Cardiac fibroblast (primary cell): Measurements from ENCODE around the gene SYNE2.

Experiments
- DNase-seq, 2 donors: peaks; one replicate each; pipeline versions ENCODE4 v3.0.0 to v3.0.0-alpha.2; 2010; ENCODE audit warnings: low read depth in 2 of 2
- H3K4me3 ChIP-seq, 2 donors: replicated peaks in 1 of 2; 1 replicate in 1 of 2; 2 replicates in 1 of 2; pipeline ENCODE4 v1.5.1; 2011; ENCODE audit warnings: low read depth in 2 of 2, low read length in 2 of 2, mild to moderate bottlenecking in 2 of 2, moderate library complexity in 1 of 2
- TF ChIP-seq, protein P1 (sequence below): IDR thresholded peaks from one replicate; pipeline ENCODE4 v1.5.1; 2011; ENCODE audit warnings: low read depth, mild to moderate bottlenecking, low read length, inconsistent platforms

SYNE2 gene

DNA sequence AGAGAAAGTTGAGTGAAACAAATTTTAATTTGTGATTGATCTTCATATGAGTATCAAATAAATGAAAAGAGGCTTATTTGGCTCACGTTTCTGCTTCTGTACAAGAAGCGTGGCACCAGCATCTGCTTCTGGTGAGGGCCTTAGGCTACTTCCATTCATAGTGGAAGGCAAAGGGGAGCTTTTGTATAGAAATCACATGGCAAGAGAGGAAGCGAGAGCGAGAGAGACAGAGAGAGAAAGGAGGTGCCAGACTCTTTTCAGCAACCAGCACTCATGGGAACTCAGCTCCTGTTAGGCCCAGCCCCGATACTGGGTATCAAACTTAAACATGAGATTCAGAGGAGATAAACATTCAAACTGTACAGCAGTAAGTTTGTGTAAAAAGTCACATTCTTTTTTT lies 121.4 kb downstream of the SYNE2 start:
- TF ChIP-seq, protein P1, sequence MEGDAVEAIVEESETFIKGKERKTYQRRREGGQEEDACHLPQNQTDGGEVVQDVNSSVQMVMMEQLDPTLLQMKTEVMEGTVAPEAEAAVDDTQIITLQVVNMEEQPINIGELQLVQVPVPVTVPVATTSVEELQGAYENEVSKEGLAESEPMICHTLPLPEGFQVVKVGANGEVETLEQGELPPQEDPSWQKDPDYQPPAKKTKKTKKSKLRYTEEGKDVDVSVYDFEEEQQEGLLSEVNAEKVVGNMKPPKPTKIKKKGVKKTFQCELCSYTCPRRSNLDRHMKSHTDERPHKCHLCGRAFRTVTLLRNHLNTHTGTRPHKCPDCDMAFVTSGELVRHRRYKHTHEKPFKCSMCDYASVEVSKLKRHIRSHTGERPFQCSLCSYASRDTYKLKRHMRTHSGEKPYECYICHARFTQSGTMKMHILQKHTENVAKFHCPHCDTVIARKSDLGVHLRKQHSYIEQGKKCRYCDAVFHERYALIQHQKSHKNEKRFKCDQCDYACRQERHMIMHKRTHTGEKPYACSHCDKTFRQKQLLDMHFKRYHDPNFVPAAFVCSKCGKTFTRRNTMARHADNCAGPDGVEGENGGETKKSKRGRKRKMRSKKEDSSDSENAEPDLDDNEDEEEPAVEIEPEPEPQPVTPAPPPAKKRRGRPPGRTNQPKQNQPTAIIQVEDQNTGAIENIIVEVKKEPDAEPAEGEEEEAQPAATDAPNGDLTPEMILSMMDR = no peak

DNA sequence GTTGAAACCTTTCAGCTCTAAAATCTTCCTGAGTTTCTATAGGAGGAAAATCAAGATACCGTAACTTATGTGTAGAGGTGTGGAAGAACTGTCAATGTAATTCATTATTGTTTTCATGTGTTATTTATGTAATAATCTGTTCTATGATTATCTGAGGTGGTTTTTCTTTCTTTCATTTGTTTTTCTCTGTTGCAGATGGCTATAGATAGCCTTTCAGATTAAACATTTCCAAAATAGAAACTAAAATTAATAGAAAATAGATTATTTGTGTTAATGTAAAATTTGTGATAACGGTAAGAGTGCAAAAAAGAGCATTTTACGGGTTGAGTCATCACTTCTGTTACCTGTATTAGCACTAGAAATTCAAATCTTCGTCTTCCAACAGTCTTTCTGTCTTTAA lies 128.8 kb downstream of the SYNE2 start:
- no peak overlapping the region for H3K4me3 ChIP-seq

More for the DNA sequence above, 121.4 kb downstream of the SYNE2 start:
- no peak for DNase-seq
- no peak overlapping the region for H3K4me3 ChIP-seq

DNA sequence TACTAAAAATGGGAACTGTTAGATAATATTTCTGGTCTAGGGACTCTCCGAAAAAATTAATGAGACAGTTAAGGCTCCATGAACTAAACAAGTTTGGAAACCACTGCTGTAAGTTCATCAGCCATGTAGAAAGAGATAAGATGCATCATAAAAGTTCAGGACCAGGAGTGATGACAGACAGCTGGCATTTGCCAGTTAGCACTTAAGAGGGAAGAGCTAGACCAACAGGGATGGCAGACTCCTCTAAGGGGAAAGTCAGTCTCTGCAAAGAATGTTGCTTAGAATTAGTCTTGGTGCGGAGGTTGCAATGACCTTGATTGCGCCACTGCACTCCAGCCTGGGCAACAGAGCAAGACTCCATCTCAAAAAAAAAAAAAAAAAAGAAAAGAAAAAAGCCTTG lies 129.4 kb downstream of the SYNE2 start:
- TF ChIP-seq, protein P1 = no peak
- no peak for DNase-seq
- no peak overlapping the region for H3K4me3 ChIP-seq

More for the DNA sequence above, 128.8 kb downstream of the SYNE2 start:
- DNase-seq = no peak
- TF ChIP-seq, protein P1 = no peak

DNA sequence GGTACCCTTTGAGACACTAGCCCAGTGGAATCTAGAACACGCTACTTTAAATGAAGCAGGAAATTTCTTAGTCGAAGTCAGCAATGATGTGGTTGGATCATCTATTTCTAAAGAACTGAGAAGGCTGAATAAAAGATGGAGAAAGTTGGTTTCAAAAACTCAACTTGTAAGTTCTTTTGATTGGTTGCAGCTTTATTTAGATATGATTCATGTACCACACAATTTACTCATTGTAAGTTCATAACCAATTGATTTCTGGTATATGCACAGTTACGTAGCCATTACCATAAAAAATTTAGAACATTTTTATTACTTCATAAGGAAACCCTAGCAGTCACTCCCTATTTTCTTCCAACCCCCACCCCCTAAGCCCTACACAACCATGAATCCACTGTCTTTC lies 129.8 kb downstream of the SYNE2 start:
- no peak overlapping the region for H3K4me3 ChIP-seq
- DNase-seq = no peak
- TF ChIP-seq, protein P1 = no peak

DNA sequence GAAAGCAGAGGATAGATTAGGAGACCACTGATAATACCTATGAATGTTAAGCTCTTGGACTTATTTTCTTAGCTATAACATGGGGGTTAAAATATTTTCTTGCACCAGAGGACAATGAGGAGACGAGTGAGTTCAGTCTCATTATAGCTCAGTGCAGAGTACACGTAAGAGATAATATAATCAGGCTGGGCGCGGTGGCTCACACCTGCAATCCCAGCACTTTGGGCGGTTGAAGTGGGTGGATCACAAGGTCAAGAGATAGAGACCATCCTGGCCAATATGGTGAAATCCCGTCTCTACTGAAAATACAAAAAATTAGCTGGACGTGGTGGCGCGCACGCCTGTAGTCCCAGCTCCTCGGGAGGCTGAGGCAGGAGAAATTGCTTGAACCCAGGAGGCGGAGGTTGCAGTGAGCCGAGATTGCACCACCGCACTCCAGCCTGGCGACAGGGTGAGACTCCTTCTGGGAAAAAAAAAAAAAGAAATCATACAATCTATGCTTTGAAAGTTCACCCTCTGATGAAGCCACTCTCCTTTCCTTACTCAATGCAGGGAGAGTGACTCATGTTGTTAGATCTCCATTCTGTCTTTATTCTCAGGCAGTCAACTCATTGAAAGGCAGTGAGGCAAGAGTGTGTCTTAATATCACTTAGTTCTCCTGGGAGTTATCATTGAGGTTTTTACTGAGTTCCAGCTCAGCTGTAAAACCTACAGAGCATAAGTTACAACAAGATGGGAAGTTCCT lies 134.2 kb downstream of the SYNE2 start:
- TF ChIP-seq, protein P1 = no peak
- H3K4me3 ChIP-seq = no peak overlapping the region
- peak; percentile 88 to 96 for DNase-seq

DNA sequence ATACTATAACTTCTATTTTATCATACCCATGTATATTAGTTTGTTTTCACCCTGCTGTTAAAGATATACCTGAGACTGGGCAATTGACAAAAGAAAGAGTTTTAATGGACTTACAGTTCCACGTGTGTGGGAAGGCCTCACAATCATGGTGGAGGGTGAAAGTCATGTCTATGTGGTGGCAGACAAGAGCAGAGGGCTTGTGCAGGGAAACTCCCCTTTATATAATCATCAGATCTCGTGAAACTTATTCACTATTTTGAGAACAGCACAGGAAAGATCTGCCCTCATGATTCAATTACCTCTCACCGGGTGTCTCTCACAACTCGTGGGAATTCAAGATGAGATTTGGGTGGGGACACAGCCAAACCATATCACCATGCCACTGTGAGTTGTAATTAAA lies 135.8 kb downstream of the SYNE2 start:
- DNase-seq = no peak
- TF ChIP-seq, protein P1 = no peak
- no peak overlapping the region for H3K4me3 ChIP-seq

DNA sequence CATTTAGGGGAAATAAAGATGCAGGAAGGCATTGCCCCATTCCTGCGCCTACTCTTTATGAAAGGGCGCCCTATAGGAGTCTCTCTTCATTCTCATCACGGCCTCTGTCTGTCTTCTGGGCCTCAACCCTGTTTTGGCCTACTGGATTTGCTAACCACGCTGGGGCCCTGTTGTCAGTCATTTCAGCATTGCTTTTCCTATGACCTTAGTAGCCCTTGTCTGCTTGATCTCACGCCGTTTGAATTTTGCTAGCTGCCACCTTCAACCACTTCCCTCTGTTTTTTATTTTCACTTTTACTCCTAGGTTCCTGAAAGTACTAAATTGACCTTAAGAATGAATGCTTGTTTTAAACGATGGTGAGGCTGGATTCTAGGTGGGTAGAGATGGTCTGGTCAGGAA lies 139.0 kb downstream of the SYNE2 start:
- DNase-seq = no peak
- TF ChIP-seq, protein P1 = no peak
- no peak overlapping the region for H3K4me3 ChIP-seq
